IMR-90 (cell line): ENCODE data around the gene CXorf49. TPM values are rescaled to one million over a fixed set of nuclear protein-coding genes. Genes with fewer than 3 reads are reported as not detected.

ENCODE experiments used
- ATAC-seq: fragments of 200-7000 bp; cut with Tn5 transposase; 2 replicates; pipeline ENCODE4 v1.9.1; 2020; ENCODE audit warnings: low read depth, mild to moderate bottlenecking, moderate library complexity
- BruUV-seq: library from RNA; stranded (reverse); fragments of 400-500 nt; replicated peaks from 2 replicates; lab custom pipeline; 2021; lab: Mats Ljungman, UMichigan
- CTCF ChIA-PET: fragments of 300-600 bp; formaldehyde crosslinking; extraction: SDS; loops from one replicate; lab custom pipeline; 2021; ENCODE audit warnings: antibody characterized with exemption; lab: Yijun Ruan, JAX
- POLR2A ChIA-PET: fragments of 300-600 bp; sonication (Branson Sonifier 250); formaldehyde crosslinking; loops from one replicate; lab custom pipeline; 2022; ENCODE audit warnings: antibody characterized with exemption; ENCODE audit not compliant: unreplicated experiment; lab: Charles Lee
- DNase-seq: peaks from one replicate; pipeline ENCODE4 v3.0.0; 2013
- H2AFZ ChIP-seq: replicated peaks from 2 replicates; pipeline ENCODE3; 2013; ENCODE audit warnings: low read length, mild to moderate bottlenecking; ENCODE audit not compliant: poor library complexity
- H2AK5ac ChIP-seq: 2 replicates; pipeline ENCODE4 v1.6.1; 2013; ENCODE audit warnings: low read depth, low read length, inconsistent platforms
- H2AK9ac ChIP-seq: replicated peaks from 2 replicates; pipeline ENCODE3; 2013; ENCODE audit warnings: mild to moderate bottlenecking, low read depth, low read length, moderate library complexity; ENCODE audit not compliant: poor library complexity
- H2BK120ac ChIP-seq: 2 replicates; pipeline ENCODE4 v1.6.1; 2013; ENCODE audit warnings: low read depth, low read length, inconsistent platforms
- H2BK15ac ChIP-seq: 3 replicates; pipeline ENCODE4 v1.6.1; 2013; ENCODE audit warnings: low read depth, low read length, inconsistent platforms
- H2BK20ac ChIP-seq: 2 replicates; pipeline ENCODE4 v1.6.1; 2013; ENCODE audit warnings: low read depth, mild to moderate bottlenecking, inconsistent platforms, low read length, moderate library complexity
- H2BK5ac ChIP-seq: 2 replicates; pipeline ENCODE4 v1.6.1; 2013; ENCODE audit warnings: mild to moderate bottlenecking, low read depth, low read length, inconsistent platforms; ENCODE audit not compliant: poor library complexity, severe bottlenecking
- H3K14ac ChIP-seq: replicated peaks from 2 replicates; pipeline ENCODE4 v1.6.1; 2013; ENCODE audit warnings: low read depth, low read length, inconsistent platforms
- H3K18ac ChIP-seq: 2 replicates; pipeline ENCODE4 v1.6.1; 2013; ENCODE audit warnings: low read depth, low read length, control low read depth
- H3K23ac ChIP-seq: 2 replicates; pipeline ENCODE4 v1.6.1; 2013; ENCODE audit warnings: low read depth, low read length, inconsistent platforms
- H3K27ac ChIP-seq: 2 replicates; pipeline ENCODE4 v1.5.1; 2013; ENCODE audit warnings: mild to moderate bottlenecking, control low read depth, low read length; ENCODE audit not compliant: insufficient read depth
- H3K27me3 ChIP-seq: 2 replicates; pipeline ENCODE4 v1.6.1; 2013; ENCODE audit warnings: low read length; ENCODE audit not compliant: control insufficient read depth, insufficient read depth
- H3K36me3 ChIP-seq: 2 replicates; pipeline ENCODE4 v1.6.1; 2013; ENCODE audit warnings: low read length, mixed read lengths; ENCODE audit not compliant: control insufficient read depth, insufficient read depth
- H3K4ac ChIP-seq: 2 replicates; pipeline ENCODE4 v1.6.1; 2013; ENCODE audit warnings: low read depth, low read length, inconsistent platforms
- H3K4me1 ChIP-seq: 2 replicates; pipeline ENCODE4 v1.6.1; 2013; ENCODE audit warnings: low read length, mixed read lengths; ENCODE audit not compliant: control insufficient read depth, insufficient read depth
- H3K4me2 ChIP-seq: 2 replicates; pipeline ENCODE4 v1.6.1; 2013; ENCODE audit warnings: low read depth, mild to moderate bottlenecking, control low read depth, low read length, moderate library complexity
- H3K4me3 ChIP-seq: 2 replicates; pipeline ENCODE4 v1.5.1; 2013; ENCODE audit warnings: low read depth, mild to moderate bottlenecking, control low read depth, low read length, moderate library complexity; ENCODE audit not compliant: insufficient read depth
- H3K56ac ChIP-seq: 2 replicates; pipeline ENCODE4 v1.6.1; 2013; ENCODE audit warnings: low read length, inconsistent platforms; ENCODE audit not compliant: insufficient read depth; ENCODE audit errors: extremely low read depth
- H3K79me1 ChIP-seq, 2 experiments: 2 replicates each; pipeline ENCODE4 v1.6.1; 2013; ENCODE audit warnings: low read length in 2 of 2, inconsistent platforms in 1 of 2, low read depth in 1 of 2
- H3K9ac ChIP-seq: 2 replicates; pipeline ENCODE4 v1.6.1; 2013; ENCODE audit warnings: low read depth, low read length, control low read depth
- H3K9me1 ChIP-seq: 2 replicates; pipeline ENCODE4 v1.6.1; 2013; ENCODE audit warnings: low read length, inconsistent platforms; ENCODE audit not compliant: insufficient read depth
- H3K9me3 ChIP-seq: 2 replicates; pipeline ENCODE4 v1.6.1; 2013; ENCODE audit warnings: low read length; ENCODE audit not compliant: control insufficient read depth, insufficient read depth
- H4K20me1 ChIP-seq: 2 replicates; pipeline ENCODE4 v1.6.1; 2013; ENCODE audit warnings: low read length, inconsistent platforms; ENCODE audit not compliant: insufficient read depth
- H4K5ac ChIP-seq: 2 replicates; pipeline ENCODE4 v1.6.1; 2013; ENCODE audit warnings: mild to moderate bottlenecking, low read depth, low read length, control low read depth
- H4K8ac ChIP-seq, 2 experiments: 2 replicates each; pipeline ENCODE4 v1.6.1; 2013; ENCODE audit warnings: low read depth in 2 of 2, low read length in 2 of 2, control low read depth in 1 of 2, inconsistent platforms in 1 of 2
- H4K91ac ChIP-seq: 2 replicates; pipeline ENCODE4 v1.6.1; 2013; ENCODE audit warnings: low read depth, low read length, inconsistent platforms; ENCODE audit not compliant: insufficient read depth
- BHLHE40 ChIP-seq: fragments of 150-350 bp; IDR thresholded peaks from 2 replicates; pipeline ENCODE4 v1.6.1; 2016; ENCODE audit warnings: mild to moderate bottlenecking, low read depth, low read length
- CEBPB ChIP-seq: IDR thresholded peaks from 2 replicates; pipeline ENCODE4 v1.6.1; 2012; ENCODE audit warnings: low read depth, low read length, improper control_type of control experiment
- CHD1 ChIP-seq: IDR thresholded peaks from 2 replicates; pipeline ENCODE4 v1.6.1; 2012; ENCODE audit warnings: low read depth, low read length, improper control_type of control experiment
- CTCF ChIP-seq: conservative IDR thresholded peaks from 2 replicates; pipeline ENCODE4 v1.5.1; 2012; ENCODE audit warnings: mild to moderate bottlenecking, low read depth, low read length, improper control_type of control experiment
- ELK1 ChIP-seq: fragments of 150-350 bp; IDR thresholded peaks from 2 replicates; pipeline ENCODE4 v1.6.1; 2016; ENCODE audit warnings: low read depth, mild to moderate bottlenecking, low read length, moderate library complexity, borderline replicate concordance
- FOS ChIP-seq: fragments of 150-350 bp; IDR thresholded peaks from 2 replicates; pipeline ENCODE4 v1.6.1; 2016; ENCODE audit warnings: low read depth, low read length
- MAFK ChIP-seq: IDR thresholded peaks from 2 replicates; pipeline ENCODE4 v1.6.1; 2012; ENCODE audit warnings: low read depth, low read length, improper control_type of control experiment
- MAZ ChIP-seq: IDR thresholded peaks from 2 replicates; pipeline ENCODE4 v1.6.1; 2012; ENCODE audit warnings: low read depth, mild to moderate bottlenecking, low read length, improper control_type of control experiment, moderate library complexity, borderline replicate concordance
- MXI1 ChIP-seq: IDR thresholded peaks from 2 replicates; pipeline ENCODE4 v1.6.1; 2012; ENCODE audit warnings: low read depth, mild to moderate bottlenecking, low read length, moderate library complexity, borderline replicate concordance
- NFE2L2 ChIP-seq: fragments of 150-350 bp; IDR thresholded peaks from 2 replicates; pipeline ENCODE4 v1.6.1; 2016; ENCODE audit warnings: low read depth, mild to moderate bottlenecking, low read length
- POLR2A ChIP-seq: IDR thresholded peaks from 2 replicates; pipeline ENCODE4 v1.6.1; 2012; ENCODE audit warnings: mild to moderate bottlenecking, low read depth, low read length
- RAD21 ChIP-seq: IDR thresholded peaks from 2 replicates; pipeline ENCODE4 v1.6.1; 2012; ENCODE audit warnings: low read length, improper control_type of control experiment
- RCOR1 ChIP-seq: IDR thresholded peaks from 2 replicates; pipeline ENCODE4 v1.6.1; 2012; ENCODE audit warnings: mild to moderate bottlenecking, low read length, improper control_type of control experiment; ENCODE audit not compliant: insufficient replicate concordance
- RFX5 ChIP-seq: IDR thresholded peaks from 2 replicates; pipeline ENCODE4 v1.8.0; 2012; ENCODE audit warnings: low read depth, mild to moderate bottlenecking, low read length, moderate library complexity
- SMC3 ChIP-seq: fragments of 150-350 bp; IDR thresholded peaks from 2 replicates; pipeline ENCODE4 v1.6.1; 2016; ENCODE audit warnings: low read depth, mild to moderate bottlenecking, antibody characterized with exemption, low read length, moderate library complexity
- USF2 ChIP-seq: fragments of 150-350 bp; IDR thresholded peaks from 2 replicates; pipeline ENCODE4 v1.6.1; 2017; ENCODE audit warnings: mild to moderate bottlenecking, antibody characterized with exemption, low read length, low read depth
- WGBS, 2 experiments: methylation state at CpG; one replicate each; pipeline versions ENCODE4 v1.1.5 to v1.1.7; 2013; ENCODE audit warnings: missing lambda C conversion rate in 2 of 2; ENCODE audit not compliant: insufficient read length in 1 of 2; ENCODE audit errors: extremely low coverage in 2 of 2; 5-methylcytosine and 5-hydroxymethylcytosine counted together
- dilution Hi-C: fragments of 300-500 bp; cut with HindIII; formaldehyde crosslinking; loops from one replicate; pipeline ENCODE4 v1.14.3; 2018; ENCODE audit warnings: low sequenced_read_pairs; ENCODE audit not compliant: unreplicated experiment
- in situ Hi-C: fragments of 300-500 bp; cut with MboI; formaldehyde crosslinking; loops from 3 replicates; pipeline ENCODE4 v1.14.3; 2019; ENCODE audit warnings: low sequenced_read_pairs, inconsistent platforms, mixed read lengths
- intact Hi-C: fragments of 100-400 bp; cut with micrococcal nuclease; formaldehyde crosslinking; loops from 2 replicates; pipeline ENCODE4 v1.10.0; 2022
- polyA plus RNA-seq, 3 experiments: library from polyadenylated mRNA; depleted of rRNA; stranded (reverse); fragments of >200 nt; gene quantifications; 2 replicates each; pipeline ENCODE4 v1.2.3, GENCODE V29; 2012; ENCODE audit warnings: low replicate concordance in 1 of 3
- total RNA-seq: library from RNA; depleted of rRNA; stranded (reverse); fragments of >200 nt; gene quantifications from 2 replicates; pipeline ENCODE4 v1.2.3, GENCODE V29; 2012

CXorf49 gene
- total and polyA plus RNA-seq, 2 of the 4 experiments (the other 2 are of a cell fraction): not detected

- intact Hi-C loops: no loop called here
- ChIA-PET POLR2A (no interaction called here), CTCF (no interaction called here)
- no peak overlapping the region for H2BK5ac ChIP-seq
- peaks cover 6% of the 10 kb centered on the region; the same call in 1 of the 2 replicates for H3K27me3 ChIP-seq
- H3K14ac ChIP-seq: no peak overlapping the region
- no peaks in the 10 kb centered on the region for H4K20me1 ChIP-seq
- H3K23ac ChIP-seq: no peak overlapping the region
- H3K9me1 ChIP-seq: no peaks in the 10 kb centered on the region
- no peak overlapping the region for H3K9ac ChIP-seq
- no peak overlapping the region for H3K56ac ChIP-seq
- TF ChIP-seq POLR2A (no peak), RCOR1 (no peak), MXI1 (no peak), BHLHE40 (no peak), MAFK (no peak), MAZ (no peak), CHD1 (no peak), CEBPB (no peak), FOS (no peak), SMC3 (no peak), USF2 (no peak), RFX5 (no peak), CTCF (no peak), ELK1 (no peak), RAD21 (no peak), NFE2L2 (no peak)
- H3K4me3 ChIP-seq: no peak overlapping the region
- ATAC-seq (no peak), DNase-seq (no peak)
- no peaks in the 10 kb centered on the region for H3K79me1 ChIP-seq
- no peak overlapping the region for H2AFZ ChIP-seq
- no peak overlapping the region for H2AK5ac ChIP-seq
- H3K4ac ChIP-seq: no peak overlapping the region
- no peak overlapping the region for H3K4me2 ChIP-seq
- H2BK15ac ChIP-seq: no peak overlapping the region
- WGBS, 2 experiments: 61% methylated on average over 5 of the region's 10 CpGs; no CpG with 5 or more reads in 1 of the 2 experiments
- peaks cover 2% of the 10 kb centered on the region; the same call in 1 of the 2 replicates for H3K9me3 ChIP-seq
- in situ Hi-C loops: loop anchor here (25.0 kb wide), 1 partner anchor 197 kb away; no protein-coding TSS in a partner anchor
- no peak overlapping the region for H2BK20ac ChIP-seq
- H3K36me3 ChIP-seq: no peaks in the 10 kb centered on the region
- H2AK9ac ChIP-seq: no peak overlapping the region
- H4K91ac ChIP-seq: no peak overlapping the region
- dilution Hi-C loops: no loop called here
- H3K18ac ChIP-seq: no peak overlapping the region
- no peaks in the 10 kb centered on the region for H3K4me1 ChIP-seq
- no peak overlapping the region for H2BK120ac ChIP-seq
- BruUV-seq: no TSS peak
- no peak overlapping the region for H4K5ac ChIP-seq
- no peak overlapping the region for H3K27ac ChIP-seq
- H4K8ac ChIP-seq: no peak overlapping the region
These were observed 52.3 kb downstream of the CXorf49 start for GRCh38 chrX:71665747-71666146.
